Fibroblast of villous mesenchyme (primary cell): ENCODE data around the gene SERPINC1. TPM values are rescaled to one million over a fixed set of nuclear protein-coding genes. Genes with fewer than 3 reads are reported as not detected.

ENCODE experiments used
- DNase-seq: peaks from one replicate; pipeline ENCODE4 v3.0.0-alpha.2; 2010; ENCODE audit warnings: low read depth
- H3K4me3 ChIP-seq: 2 replicates; pipeline ENCODE4 v1.5.1; 2011; ENCODE audit warnings: low read depth, mild to moderate bottlenecking, low read length
- small RNA-seq: library from RNA; depleted of rRNA; stranded (forward); fragments of <200 nt; gene quantifications from one replicate; pipeline ENCODE3, GENCODE V24; 2012
- total RNA-seq: library from RNA; depleted of rRNA; stranded (reverse); fragments of >200 nt; gene quantifications from 2 replicates; pipeline ENCODE4 v1.2.3, GENCODE V29; 2012
- TF ChIP-seq, protein P1 (sequence below): IDR thresholded peaks from 2 replicates; pipeline ENCODE4 v1.5.1; 2012; ENCODE audit warnings: low read depth, mild to moderate bottlenecking, low read length; ENCODE audit not compliant: insufficient read depth

SERPINC1 gene
- total RNA-seq, 1 donor: not detected

DNA sequence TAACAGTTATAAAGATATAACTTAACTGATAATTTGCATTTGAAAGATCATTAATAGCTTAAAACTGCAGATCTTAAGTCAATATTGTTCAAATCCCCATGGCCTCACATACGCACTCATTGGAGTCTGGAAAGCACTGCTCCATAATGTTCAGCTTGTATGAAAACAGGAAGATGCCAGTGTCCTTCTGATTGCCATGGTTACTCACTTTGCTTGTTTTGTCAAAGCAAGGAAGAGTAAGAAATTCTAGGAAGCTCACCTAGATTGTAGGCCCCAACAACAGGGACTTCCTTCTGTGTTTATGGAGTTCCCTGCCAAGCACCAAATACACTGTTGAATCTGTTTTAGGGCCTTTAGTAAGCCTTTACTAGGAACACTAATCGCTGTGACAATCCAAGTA is 60.2 kb downstream of the SERPINC1 start:
- H3K4me3 ChIP-seq: no peak overlapping the region
- TF ChIP-seq, protein P1, sequence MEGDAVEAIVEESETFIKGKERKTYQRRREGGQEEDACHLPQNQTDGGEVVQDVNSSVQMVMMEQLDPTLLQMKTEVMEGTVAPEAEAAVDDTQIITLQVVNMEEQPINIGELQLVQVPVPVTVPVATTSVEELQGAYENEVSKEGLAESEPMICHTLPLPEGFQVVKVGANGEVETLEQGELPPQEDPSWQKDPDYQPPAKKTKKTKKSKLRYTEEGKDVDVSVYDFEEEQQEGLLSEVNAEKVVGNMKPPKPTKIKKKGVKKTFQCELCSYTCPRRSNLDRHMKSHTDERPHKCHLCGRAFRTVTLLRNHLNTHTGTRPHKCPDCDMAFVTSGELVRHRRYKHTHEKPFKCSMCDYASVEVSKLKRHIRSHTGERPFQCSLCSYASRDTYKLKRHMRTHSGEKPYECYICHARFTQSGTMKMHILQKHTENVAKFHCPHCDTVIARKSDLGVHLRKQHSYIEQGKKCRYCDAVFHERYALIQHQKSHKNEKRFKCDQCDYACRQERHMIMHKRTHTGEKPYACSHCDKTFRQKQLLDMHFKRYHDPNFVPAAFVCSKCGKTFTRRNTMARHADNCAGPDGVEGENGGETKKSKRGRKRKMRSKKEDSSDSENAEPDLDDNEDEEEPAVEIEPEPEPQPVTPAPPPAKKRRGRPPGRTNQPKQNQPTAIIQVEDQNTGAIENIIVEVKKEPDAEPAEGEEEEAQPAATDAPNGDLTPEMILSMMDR: no peak
- no peak for DNase-seq

DNA sequence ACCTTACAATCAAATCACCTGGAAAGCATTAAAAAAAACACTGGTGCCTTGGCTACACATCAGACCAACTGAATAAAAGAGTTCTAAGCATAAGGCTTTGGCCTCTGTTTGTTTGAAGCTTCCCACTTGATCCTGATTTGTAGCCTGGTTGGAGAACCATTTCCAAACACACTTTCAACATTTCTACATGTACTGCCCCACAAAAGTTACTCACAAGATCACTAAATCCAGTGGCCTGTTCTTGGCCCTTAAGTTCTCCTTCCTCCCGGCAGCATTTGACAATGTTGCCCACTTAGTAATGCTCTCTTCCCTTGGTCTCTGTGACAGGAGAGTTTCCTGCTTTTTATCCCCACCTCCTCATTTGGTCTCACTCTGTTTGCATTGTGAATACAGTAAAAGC is 61.1 kb downstream of the SERPINC1 start:
- TF ChIP-seq, protein P1: no peak
- DNase-seq: no peak
- no peak overlapping the region for H3K4me3 ChIP-seq

Small RNA genes lying within 50 kb of the gene (small RNA-seq; reads per million reads assigned to genes)
- gene RNA5SP67: not detected

Other genes starting within 250 kb of the SERPINC1 start
- 0.43 TPM in 1 of 2 replicates, not detected in the other for gene ANKRD45, start 247.5 kb downstream of the SERPINC1 start, total RNA-seq
- 20.9 and 33.2 TPM in 2 replicates for gene KLHL20, start 202.3 kb downstream of the SERPINC1 start, total RNA-seq
- gene DARS2, start 92.7 kb downstream of the SERPINC1 start, total RNA-seq: 20.6 and 31.5 TPM in 2 replicates
- gene CENPL, start 92.4 kb downstream of the SERPINC1 start, total RNA-seq: 11.6 and 26.3 TPM in 2 replicates
- 277 and 367 TPM in 2 replicates for gene GAS5, start 49.3 kb downstream of the SERPINC1 start, total RNA-seq
- gene ZBTB37, start 48.9 kb downstream of the SERPINC1 start, total RNA-seq: 5.5 and 7.3 TPM in 2 replicates
- gene RC3H1, start 105.0 kb upstream of the SERPINC1 start, total RNA-seq: 20.9 and 30.7 TPM in 2 replicates
- 27.7 and 29.8 TPM in 2 replicates for gene RABGAP1L, start 242.2 kb upstream of the SERPINC1 start, total RNA-seq